Natural killer cell treated with Interleukin-12 subunit alpha and Interleukin-12 subunit beta and Interleukin-15 and Interleukin-18, amount 100 ng/mL, for 72 hours (primary cell): ENCODE results near the gene MAD2L1BP. TPM values are rescaled to one million over a fixed set of nuclear protein-coding genes. Genes with fewer than 3 reads are reported as not detected.
A peak's percentile ranks its signal among the peaks of the same experiment; 100 is the strongest.

Experiments
- ATAC-seq, 2 donors: fragments of 150-1000 bp; cut with Tn5 transposase in 1 of 2; sonication (Bioruptor Pico), chemical (Tn5 transposase) in 1 of 2; 2 replicates each; pipeline ENCODE4 v1.10.0; 2021
- DNase-seq: peaks from one replicate; pipeline ENCODE4 v3.0.0; 2022; ENCODE audit warnings: low spot score
- H3K27ac Mint-ChIP-seq, 2 donors: 1 replicate in 1 of 2; 2 replicates in 1 of 2; pipeline ENCODE4 v1.8.0; 2022; ENCODE audit warnings: mixed read lengths in 2 of 2, mild to moderate bottlenecking in 1 of 2, moderate library complexity in 1 of 2
- H3K27me3 Mint-ChIP-seq, 2 donors: 1 replicate in 1 of 2; 2 replicates in 1 of 2; pipeline ENCODE4 v1.8.0; 2022; ENCODE audit warnings: mixed read lengths in 2 of 2
- H3K36me3 Mint-ChIP-seq: one replicate; pipeline ENCODE4 v1.8.0; 2022; ENCODE audit warnings: mixed read lengths
- H3K4me1 Mint-ChIP-seq, 2 donors: 1 replicate in 1 of 2; 2 replicates in 1 of 2; pipeline ENCODE4 v1.8.0; 2022; ENCODE audit warnings: low read depth in 2 of 2, mixed read lengths in 2 of 2, mild to moderate bottlenecking in 1 of 2
- H3K4me3 Mint-ChIP-seq: one replicate; pipeline ENCODE4 v1.8.0; 2022; ENCODE audit warnings: mixed read lengths
- H3K9me3 Mint-ChIP-seq: 2 replicates; pipeline ENCODE4 v1.8.0; 2022; ENCODE audit warnings: mixed read lengths
- total RNA-seq, 2 donors: library from RNA; stranded (reverse); gene quantifications; one replicate each; pipeline ENCODE4 v1.2.3, GENCODE V29; 2022

Gene MAD2L1BP
- total RNA-seq, 2 donors from 2014 or later = 37.1 to 39.7 TPM

DNA sequence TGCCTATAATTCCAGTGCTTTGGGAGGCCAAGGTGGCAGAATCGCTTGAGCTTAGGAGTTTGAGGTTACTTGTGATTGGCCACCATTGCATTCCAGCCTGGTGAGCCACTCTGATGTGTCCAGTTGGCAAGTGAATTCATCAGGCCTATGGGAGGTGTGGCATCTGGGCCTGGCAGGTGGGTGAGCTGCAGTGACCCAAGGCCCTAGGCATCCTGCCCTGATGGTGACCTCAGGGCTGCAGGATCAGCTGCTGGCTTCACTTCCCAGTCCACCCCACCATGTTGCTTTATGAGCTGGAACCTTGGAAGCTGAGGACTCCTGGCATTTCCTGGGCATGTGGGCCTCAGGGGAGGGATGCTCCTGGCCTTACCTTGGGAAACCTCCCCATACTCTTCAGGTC is 29.7 kb downstream of the MAD2L1BP start:
- Mint-ChIP-seq H3K9me3 (no peaks in the 10 kb centered on the region), H3K27ac (no peak overlapping the region), H3K4me1 (peaks cover 18 to 20% of the 10 kb centered on the region in 2 donors), H3K27me3 (no peaks in the 10 kb centered on the region), H3K36me3 (no peaks in the 10 kb centered on the region), H3K4me3 (no peak overlapping the region)
- ATAC-seq (no peak), DNase-seq (no peak)

DNA sequence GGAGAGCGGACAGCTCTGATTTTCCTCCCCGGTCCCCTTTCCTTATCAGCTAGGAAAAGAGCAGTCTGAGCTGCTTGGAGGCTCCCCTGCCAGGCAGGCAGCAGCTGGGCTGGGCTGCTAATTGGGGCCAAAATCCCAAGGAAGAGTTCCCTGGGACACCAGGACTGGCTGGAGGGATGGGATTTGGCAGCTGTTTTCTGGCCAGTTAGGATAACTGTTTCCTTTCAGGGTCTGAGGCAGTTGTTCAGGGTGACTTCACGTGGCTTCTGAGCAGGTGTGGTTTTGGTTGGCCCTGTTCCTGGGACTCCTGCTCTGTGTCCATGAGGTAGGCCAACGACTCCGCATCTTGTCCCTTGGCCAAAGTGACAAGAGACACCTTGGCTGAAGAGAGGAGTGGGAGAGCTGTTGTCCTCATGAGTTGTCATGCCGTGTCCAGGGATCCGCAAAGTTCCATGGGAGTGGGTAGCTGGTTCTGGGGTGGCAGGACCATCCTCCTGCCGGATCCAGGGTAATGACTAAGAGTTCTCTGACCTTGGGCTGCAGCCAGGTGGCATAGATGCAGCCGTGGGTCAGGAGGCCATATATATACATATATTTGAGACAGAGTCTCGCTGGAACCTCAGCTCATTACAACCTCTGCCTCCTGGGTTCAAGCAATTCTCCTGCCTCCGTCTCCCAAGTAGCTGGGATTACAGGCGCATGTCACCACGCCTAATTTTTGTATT is 30.7 kb downstream of the MAD2L1BP start:
- Mint-ChIP-seq H3K27me3 (no peaks in the 10 kb centered on the region), H3K36me3 (no peaks in the 10 kb centered on the region), H3K9me3 (no peaks in the 10 kb centered on the region), H3K4me3 (no peak overlapping the region), H3K4me1 (peaks cover 18 to 20% of the 10 kb centered on the region in 2 donors), H3K27ac (no peak overlapping the region)
- ATAC-seq (no peak), DNase-seq (no peak)

DNA sequence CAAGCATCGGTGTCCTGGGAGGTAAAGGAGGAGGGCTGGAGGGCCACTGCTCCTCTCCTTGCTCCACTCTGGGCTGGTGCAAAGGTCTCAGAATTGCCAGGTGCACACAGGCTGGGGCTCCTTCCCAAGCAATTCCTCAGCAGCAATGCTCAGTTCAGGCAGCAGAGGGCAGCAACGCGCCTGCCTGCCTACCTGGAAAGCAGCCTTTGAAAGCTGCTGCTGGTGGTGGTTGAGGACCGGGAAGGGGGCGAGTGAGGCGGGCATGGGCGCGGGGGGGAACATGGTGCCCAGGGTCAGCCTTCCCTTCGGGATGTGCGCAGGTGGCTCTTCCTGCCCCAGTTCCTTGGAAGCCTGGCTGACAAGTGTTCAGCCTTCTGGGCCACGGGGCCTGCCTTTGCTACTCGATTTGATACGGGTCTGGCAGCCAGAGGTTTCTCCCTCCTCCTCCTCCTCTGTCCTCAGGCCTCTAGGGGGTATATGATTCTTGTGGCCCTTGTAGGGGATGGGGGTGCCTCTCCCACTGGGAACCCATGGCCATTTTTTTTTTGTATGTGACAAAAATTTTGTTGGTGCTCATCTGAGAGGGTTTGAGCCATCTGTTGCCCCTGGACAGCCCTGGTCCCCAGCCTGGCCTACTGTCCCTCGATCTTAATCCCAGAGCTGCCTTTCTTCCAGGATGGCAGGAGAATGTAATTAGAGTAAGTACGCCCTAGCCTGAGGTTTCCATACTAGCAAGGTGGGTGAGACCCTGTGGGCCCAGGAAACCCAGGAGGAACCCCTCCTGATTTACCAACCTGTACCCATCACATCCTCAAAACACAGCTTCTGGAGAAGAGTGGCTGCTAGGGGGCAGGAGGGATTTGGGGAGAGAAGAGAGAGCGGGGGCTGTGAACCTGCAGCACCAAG is 31.9 kb downstream of the MAD2L1BP start:
- H3K36me3 Mint-ChIP-seq = no peaks in the 10 kb centered on the region
- ATAC-seq = peak; percentile 73 to 80

DNA sequence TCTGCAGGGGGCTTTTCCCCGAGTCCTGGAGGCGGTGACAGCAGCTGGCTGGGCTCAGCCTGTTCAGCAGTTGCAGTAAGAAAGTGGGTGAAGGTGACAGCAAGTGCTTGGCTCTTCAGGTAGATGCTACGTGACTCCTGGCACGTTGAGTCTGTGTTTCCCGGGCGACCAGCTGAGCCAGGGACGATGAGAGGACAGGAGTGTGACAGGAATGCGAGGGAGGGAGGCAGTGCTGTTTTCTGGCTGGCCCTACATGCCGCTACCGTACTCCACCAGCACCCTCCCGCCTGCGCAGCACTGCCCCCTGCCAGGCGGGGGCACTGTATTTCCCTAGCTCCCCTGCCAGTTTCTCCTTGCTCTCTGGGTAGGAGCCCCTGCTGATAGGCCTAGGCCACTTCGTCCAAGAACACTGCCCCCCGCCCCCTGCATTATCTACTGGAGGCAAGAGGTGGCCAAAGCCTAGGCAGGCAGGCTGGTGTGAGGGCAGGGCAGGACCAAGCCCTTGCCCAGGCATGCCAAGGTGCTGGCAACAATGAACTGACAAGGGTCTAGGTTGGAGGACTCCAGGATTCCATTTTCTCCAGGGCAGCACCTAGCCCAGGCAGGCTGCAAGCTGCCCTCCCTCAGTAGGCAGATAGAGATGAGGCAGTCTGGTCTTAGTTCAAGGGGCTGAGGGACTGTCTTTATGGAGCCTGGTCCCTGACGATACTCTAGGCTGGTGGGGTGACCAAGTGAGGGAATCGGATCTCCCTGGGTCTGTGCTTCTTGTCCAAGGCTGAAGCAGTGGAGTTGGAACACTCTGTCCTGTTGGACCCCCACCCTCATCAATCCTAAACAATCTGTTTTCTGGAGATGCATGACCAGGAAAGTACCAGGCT is 32.8 kb downstream of the MAD2L1BP start:
- Mint-ChIP-seq H3K4me1 (peaks cover 10 to 13% of the 10 kb centered on the region in 2 donors), H3K27ac (peak overlapping the region in 1 of 2 donors; percentile 23), H3K36me3 (no peaks in the 10 kb centered on the region), H3K4me3 (no peak overlapping the region), H3K27me3 (no peaks in the 10 kb centered on the region), H3K9me3 (no peaks in the 10 kb centered on the region)
- DNase-seq (no peak), ATAC-seq (peak; percentile 60 to 61)

More for the DNA sequence above, 31.9 kb downstream of the MAD2L1BP start:
- Mint-ChIP-seq H3K9me3 (no peaks in the 10 kb centered on the region), H3K4me1 (peaks cover 15% of the 10 kb centered on the region in 2 donors), H3K27me3 (no peaks in the 10 kb centered on the region), H3K27ac (peak overlapping the region in 1 of 2 donors; percentile 23), H3K4me3 (no peak overlapping the region)
- peak; percentile 69 for DNase-seq

DNA sequence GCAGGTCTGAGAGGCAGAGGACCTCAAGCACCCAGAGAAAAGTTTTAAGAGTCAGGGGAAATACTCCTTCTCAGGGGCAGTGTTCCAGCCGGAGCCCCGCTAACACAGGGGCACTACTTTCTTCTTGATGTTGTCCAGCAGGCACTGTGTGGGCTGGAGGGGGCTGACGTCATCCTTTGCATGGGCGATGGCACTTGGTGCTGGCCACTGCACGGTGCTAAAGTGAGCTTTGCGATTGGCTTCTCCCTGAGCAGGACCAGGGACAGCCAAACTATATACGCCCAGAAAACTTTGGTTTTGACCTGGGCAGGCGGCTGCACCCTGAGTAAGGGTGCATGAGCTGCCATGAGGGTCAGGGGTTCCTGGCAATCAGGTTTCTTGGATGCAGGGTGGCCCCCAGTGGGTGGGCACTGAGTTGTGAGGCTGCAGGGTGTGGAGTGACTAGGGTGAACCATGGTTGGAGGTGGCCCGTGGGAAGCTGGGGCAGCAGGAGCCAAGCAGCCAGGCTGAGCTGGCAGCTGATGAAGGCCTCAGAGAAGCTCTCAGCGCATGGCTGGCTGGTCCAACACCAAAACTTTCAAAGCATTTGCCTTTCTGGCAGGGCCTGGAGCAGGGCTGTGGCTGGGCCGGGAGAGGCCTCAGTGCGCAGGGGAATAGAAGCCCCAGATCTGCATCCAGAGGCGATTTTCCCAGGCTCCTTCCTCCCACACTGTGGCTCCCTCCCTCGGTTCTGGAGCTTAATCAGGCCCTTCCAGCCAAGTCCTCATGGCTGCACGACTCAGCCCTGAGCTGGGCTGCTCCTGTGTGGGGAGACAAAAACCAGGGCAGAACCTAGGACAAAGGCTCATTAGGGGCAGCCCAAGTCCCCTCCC is 33.6 kb downstream of the MAD2L1BP start:
- H3K27ac Mint-ChIP-seq = no peak overlapping the region
- H3K9me3 Mint-ChIP-seq = no peaks in the 10 kb centered on the region
- no peak for ATAC-seq
- H3K4me3 Mint-ChIP-seq = no peak overlapping the region
- H3K27me3 Mint-ChIP-seq = no peaks in the 10 kb centered on the region
- no peaks in the 10 kb centered on the region for H3K36me3 Mint-ChIP-seq
- no peak for DNase-seq
- H3K4me1 Mint-ChIP-seq = peaks cover 10 to 13% of the 10 kb centered on the region in 2 donors

DNA sequence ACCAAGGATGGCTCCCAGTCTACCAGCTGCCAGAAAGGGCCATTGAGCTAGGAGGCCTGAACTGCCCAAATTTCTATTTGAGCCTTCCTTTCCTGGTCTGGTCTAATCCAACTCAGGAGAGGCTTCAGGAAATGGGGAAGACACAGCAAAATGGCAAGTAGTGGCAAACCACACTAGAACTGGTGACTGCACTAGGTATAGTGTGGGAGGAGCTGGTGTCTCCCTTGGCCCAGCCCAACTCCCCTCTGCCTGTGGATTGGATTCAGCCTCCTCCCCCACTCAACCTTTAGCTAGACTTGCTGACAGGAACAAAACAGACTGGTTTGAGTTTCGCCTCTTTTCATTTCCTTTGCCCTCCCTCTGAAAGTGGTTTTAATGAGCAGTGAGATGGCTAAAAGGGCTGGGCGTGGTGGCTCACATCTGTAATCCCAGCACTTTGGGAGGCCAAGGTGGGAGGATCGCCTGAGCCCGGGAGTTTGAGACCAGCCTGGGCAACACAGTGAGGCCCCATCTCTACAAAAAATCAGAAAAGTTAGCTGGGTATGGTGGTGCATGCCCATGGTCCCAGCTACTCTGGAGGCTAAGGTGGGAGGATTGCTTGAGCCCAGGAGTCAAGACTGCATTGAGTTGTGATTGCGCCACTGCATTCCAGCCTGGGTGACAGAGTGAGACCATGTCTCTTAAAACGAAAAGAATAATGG is 34.4 kb downstream of the MAD2L1BP start:
- no peak for ATAC-seq
- Mint-ChIP-seq H3K36me3 (no peaks in the 10 kb centered on the region), H3K4me3 (no peak overlapping the region), H3K4me1 (peaks cover 10 to 13% of the 10 kb centered on the region in 2 donors), H3K27me3 (no peaks in the 10 kb centered on the region), H3K27ac (peak overlapping the region in 1 of 2 donors; percentile 37), H3K9me3 (no peaks in the 10 kb centered on the region)
- no peak for DNase-seq

DNA sequence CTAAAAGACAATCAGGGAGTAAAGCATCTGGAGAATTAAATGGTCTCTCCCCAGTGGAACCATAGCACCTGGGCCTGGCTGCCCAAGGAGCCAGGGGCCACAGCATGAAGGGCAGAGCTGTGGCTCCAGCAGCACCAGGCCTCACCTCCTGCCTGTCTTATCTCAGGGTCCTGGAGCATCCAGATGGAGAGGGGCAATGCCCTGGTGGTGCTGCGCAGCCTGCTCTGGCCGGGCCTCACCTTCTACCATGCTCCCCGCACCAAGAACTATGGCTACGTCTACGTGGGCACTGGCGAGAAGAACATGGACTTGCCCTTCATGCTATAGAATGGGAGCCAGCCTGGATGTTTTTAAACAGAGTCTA is 35.0 kb downstream of the MAD2L1BP start:
- no peak for DNase-seq
- Mint-ChIP-seq H3K27ac (peak overlapping the region in 1 of 2 donors; percentile 37), H3K9me3 (no peaks in the 10 kb centered on the region)

DNA sequence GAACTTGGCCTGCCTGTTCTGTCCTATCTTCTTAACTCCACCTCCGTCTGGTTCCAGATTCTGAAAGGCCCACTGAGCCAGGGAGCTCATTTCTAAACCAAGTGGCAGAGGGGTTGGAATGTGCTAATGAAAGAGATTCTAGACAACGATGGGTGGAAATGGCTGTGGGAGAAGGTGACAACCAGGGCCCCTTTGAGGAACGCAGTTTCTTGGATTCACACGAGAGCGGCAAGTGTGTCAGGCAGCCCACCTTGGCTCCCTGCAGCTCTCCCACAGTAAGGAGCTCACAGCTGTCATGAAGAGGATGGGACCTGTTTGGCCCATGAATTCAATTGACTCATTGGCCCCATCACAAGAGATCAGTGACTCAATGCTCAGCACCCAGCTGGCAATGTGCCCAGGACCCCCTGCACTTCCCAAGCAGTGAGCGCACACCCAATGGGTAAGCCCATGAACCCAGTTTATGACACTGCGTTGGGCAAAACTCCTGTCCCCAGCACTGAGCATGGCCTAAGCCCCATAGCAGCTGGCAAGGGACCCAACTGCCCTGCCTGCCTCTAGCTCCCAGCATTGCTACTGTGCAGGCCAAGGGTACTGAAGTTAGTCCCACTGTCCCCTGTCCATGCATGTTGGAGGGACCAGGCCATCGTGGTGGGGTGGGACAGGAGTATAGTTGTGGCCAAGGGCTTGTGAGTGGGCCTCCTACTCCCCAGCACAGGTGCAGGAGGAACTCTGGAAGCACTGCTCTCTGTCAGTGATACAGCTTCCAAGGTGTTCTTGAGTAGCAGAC is 35.6 kb downstream of the MAD2L1BP start:
- peaks cover 10 to 13% of the 10 kb centered on the region in 2 donors for H3K4me1 Mint-ChIP-seq
- ATAC-seq (no peak), DNase-seq (no peak)
- H3K36me3 Mint-ChIP-seq = no peaks in the 10 kb centered on the region
- H3K27me3 Mint-ChIP-seq = no peaks in the 10 kb centered on the region
- no peak overlapping the region for H3K27ac Mint-ChIP-seq
- no peak overlapping the region for H3K4me3 Mint-ChIP-seq
- H3K9me3 Mint-ChIP-seq = no peaks in the 10 kb centered on the region

More for the DNA sequence above, 35.0 kb downstream of the MAD2L1BP start:
- H3K36me3 Mint-ChIP-seq = no peaks in the 10 kb centered on the region
- H3K4me3 Mint-ChIP-seq = no peak overlapping the region
- peaks cover 10 to 13% of the 10 kb centered on the region in 2 donors for H3K4me1 Mint-ChIP-seq
- ATAC-seq = no peak
- H3K27me3 Mint-ChIP-seq = no peaks in the 10 kb centered on the region

DNA sequence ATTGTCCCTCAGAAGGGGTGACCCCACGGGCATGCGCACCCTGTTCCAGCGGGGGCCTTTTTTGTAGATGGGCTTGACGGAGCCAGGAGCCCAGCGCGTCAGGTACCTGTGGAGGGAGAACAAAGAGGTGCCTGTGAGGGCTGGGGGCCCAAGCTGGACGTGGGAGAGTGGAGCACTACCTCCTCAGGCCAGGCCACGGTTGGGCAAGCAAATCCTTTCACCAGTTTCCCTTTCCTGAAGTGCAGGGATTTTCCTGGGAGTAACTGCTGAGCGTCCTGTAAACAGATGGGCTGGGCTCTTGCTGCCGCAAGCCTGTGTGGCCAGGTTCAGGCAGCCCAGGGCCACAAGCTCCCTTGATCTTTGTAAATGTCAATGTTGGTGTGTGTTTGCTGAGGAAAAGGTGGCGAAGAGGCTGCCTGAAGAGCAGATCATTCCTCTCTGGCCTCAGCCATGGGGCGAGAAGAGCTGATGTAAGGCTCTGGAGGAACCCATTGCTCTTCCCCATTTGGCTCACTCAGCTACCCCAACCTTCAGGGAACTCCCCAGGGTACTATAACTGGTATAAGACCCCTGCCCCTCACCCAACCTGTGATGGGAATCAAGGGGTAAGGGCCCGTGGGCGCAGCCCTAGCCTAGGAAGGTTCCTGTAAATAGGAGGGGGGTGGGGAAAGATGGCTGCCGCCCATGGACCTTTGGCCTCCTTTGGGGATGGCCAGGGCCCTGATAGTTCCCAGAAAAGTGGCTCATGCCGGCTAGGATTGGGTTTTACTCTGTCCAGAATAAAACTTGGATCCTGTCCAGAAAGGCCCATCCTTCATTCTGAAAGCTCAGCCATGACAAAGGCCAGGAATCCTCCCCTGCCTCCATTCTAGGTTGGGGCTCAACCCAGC is 36.4 kb downstream of the MAD2L1BP start:
- Mint-ChIP-seq H3K4me1 (peaks cover 8 to 11% of the 10 kb centered on the region in 2 donors), H3K27ac (no peak overlapping the region), H3K27me3 (no peaks in the 10 kb centered on the region), H3K4me3 (no peak overlapping the region), H3K9me3 (no peaks in the 10 kb centered on the region), H3K36me3 (no peaks in the 10 kb centered on the region)
- DNase-seq = no peak
- ATAC-seq = no peak

DNA sequence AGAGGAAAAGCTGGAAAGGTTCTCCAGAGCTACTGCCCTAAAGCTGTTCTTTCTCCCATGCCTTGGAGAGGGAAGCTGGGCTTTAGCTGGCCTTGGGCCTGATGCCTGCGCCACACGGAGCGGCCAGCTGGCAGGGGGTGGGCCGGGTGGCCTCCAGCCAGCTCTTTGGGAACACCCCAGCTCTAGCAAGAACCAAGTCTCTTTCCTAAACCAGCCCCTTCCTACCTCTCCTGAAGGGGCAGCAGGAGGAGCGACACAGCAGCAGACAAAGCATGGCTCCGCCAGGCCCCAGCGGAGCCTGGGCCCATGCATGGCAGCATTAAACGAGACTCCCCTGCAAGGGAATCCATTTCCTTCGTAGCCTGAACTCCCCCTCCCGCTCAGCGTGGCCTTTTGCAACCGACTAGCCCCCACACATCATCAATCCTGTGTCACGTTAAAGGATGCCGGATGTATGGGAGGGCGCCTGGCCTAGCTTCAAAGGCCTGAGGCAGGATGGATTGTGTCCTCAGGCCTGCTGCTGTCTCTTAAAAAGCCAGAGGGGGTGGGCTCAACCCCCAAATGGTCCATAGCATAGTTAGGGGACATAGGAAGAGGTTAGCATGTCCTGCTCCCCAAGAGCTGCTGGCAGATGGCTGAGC is 37.9 kb downstream of the MAD2L1BP start:
- Mint-ChIP-seq H3K27ac (no peak overlapping the region), H3K4me1 (no peaks in the 10 kb centered on the region), H3K27me3 (no peaks in the 10 kb centered on the region), H3K36me3 (peaks cover 5% of the 10 kb centered on the region), H3K4me3 (no peak overlapping the region), H3K9me3 (no peaks in the 10 kb centered on the region)
- no peak for ATAC-seq
- DNase-seq = no peak

DNA sequence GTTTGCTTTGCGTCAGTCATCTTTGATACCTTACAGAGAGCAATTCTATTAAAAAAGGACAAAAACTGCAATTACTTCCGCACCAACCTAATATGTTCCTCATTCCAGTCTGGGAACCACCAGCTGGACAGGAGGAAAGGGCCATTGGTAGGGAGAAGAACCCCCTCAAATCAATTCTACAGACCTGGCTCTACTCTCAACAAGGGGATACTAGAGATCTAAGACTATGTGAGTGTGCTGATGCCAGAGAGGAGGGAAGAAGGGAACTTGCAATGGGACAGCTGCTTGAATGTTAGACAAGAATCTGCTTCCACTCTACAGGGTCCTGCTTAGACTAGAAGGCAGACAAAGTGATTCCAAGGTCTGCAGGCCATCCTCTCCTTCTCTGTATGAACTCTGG is 38.7 kb downstream of the MAD2L1BP start:
- Mint-ChIP-seq H3K9me3 (no peaks in the 10 kb centered on the region), H3K4me1 (no peaks in the 10 kb centered on the region), H3K4me3 (no peak overlapping the region), H3K36me3 (peaks cover 5% of the 10 kb centered on the region), H3K27ac (no peak overlapping the region), H3K27me3 (no peaks in the 10 kb centered on the region)
- ATAC-seq = no peak
- DNase-seq = no peak
